ENCODE measurements around the gene TRAPPC14. TPM values are rescaled to one million over a fixed set of nuclear protein-coding genes. Genes with fewer than 3 reads are reported as not detected.

TRAPPC14 gene
- total and polyA plus RNA-seq, 9 donors = 5.8 to 13.9 (median 10.8) TPM

GRCh38 chr7:100174582-100174981 is 16.1 kb upstream of the TRAPPC14 start:
- Histone ChIP-seq H3K4me3 (ENCODE audit: low read length) (no peak overlapping the region), H3K36me3 (ENCODE audit: control insufficient read depth, insufficient read depth, low read length) (peaks cover 4% of the 10 kb centered on the region), H3K9me3 (replicated peaks; ENCODE audit: control insufficient read depth, low read depth, low read length) (no peaks in the 10 kb centered on the region), H3K27ac (ENCODE audit: low read length) (no peak overlapping the region), H3K4me1 (ENCODE audit: control insufficient read depth, insufficient read depth, low read length) (peaks cover 21% of the 10 kb centered on the region), H3K27me3 (ENCODE audit: control insufficient read depth, insufficient read depth, low read length) (peaks cover 20% of the 10 kb centered on the region)
- no peak for DNase-seq
- WGBS (ENCODE audit: insufficient coverage) = 82% methylated on average over 2 of the region's 5 CpGs

DNA sequence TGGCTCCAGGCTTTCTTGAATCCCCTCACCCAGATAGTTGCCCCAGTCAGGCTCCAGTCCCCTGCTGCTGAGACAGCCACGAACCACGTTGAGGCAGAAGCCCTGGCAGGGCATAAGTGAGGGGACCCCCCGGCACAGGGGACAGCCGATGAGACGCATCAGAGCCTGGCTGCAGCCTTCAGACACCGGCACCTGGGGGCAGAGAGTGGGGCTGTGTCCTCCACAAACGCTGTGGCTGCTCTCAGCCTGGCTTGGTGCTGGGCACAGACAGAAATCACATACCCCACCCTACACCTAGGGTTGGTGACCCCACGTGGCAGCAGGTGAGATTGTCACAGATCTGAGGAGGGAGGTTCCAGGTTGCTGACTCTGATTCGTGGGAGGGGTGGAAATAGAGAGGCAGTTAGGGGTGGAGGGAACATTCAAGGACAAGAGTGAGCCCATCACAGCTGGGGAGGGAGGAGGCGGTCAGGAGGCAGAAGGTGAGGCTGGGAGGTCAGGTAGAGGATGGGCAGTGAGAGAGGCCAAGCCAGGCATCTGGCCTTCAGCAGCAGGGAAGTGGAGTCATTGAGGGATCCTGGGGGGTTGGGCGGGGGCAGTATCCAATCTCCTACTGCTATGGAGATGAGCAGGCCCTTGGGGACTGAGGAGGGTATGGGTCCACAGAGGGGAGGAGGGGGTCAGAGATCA is 15.4 kb upstream of the TRAPPC14 start:
- no peak overlapping the region for H3K27ac ChIP-seq (ENCODE audit: low read length)
- peaks cover 26% of the 10 kb centered on the region for H3K4me1 ChIP-seq (ENCODE audit: control insufficient read depth, insufficient read depth, low read length)
- WGBS (ENCODE audit: insufficient coverage) = 93% methylated on average over 4 of the region's 11 CpGs
- H3K27me3 ChIP-seq (ENCODE audit: control insufficient read depth, insufficient read depth, low read length) = peaks cover 18% of the 10 kb centered on the region
- peaks cover 4% of the 10 kb centered on the region for H3K36me3 ChIP-seq (ENCODE audit: control insufficient read depth, insufficient read depth, low read length)
- no peaks in the 10 kb centered on the region for H3K9me3 ChIP-seq (replicated peaks; ENCODE audit: control insufficient read depth, low read depth, low read length)
- H3K4me3 ChIP-seq (ENCODE audit: low read length) = no peak overlapping the region
- no peak for DNase-seq

DNA sequence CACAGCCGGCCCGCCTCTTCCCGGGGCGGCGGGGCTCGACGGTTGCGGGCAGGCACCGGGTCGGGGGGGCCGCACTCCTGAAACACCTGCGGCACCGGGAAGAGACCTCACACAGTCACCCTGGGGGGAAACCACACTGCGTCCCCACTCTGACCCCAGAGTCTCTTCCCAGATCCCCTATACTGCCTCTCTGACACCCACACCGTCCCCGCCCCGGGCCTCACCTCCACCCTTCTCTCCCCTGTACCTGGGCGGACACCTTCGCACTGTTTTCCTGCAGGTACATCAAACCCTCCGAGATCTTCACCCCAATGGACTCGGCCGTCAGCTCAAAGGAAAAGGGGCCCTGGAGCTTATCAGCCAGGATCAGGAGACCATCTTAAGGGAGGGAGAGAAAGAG is 13.3 kb upstream of the TRAPPC14 start:
- no peak for DNase-seq
- Histone ChIP-seq H3K4me1 (ENCODE audit: control insufficient read depth, insufficient read depth, low read length) (peaks cover 36% of the 10 kb centered on the region), H3K4me3 (ENCODE audit: low read length) (no peak overlapping the region), H3K36me3 (ENCODE audit: control insufficient read depth, insufficient read depth, low read length) (peaks cover 4% of the 10 kb centered on the region), H3K27ac (ENCODE audit: low read length) (no peak overlapping the region), H3K27me3 (ENCODE audit: control insufficient read depth, insufficient read depth, low read length) (peaks cover 26% of the 10 kb centered on the region), H3K9me3 (replicated peaks; ENCODE audit: control insufficient read depth, low read depth, low read length) (no peaks in the 10 kb centered on the region)
- 21% methylated on average over 17 of the region's 22 CpGs for WGBS (ENCODE audit: insufficient coverage)

DNA sequence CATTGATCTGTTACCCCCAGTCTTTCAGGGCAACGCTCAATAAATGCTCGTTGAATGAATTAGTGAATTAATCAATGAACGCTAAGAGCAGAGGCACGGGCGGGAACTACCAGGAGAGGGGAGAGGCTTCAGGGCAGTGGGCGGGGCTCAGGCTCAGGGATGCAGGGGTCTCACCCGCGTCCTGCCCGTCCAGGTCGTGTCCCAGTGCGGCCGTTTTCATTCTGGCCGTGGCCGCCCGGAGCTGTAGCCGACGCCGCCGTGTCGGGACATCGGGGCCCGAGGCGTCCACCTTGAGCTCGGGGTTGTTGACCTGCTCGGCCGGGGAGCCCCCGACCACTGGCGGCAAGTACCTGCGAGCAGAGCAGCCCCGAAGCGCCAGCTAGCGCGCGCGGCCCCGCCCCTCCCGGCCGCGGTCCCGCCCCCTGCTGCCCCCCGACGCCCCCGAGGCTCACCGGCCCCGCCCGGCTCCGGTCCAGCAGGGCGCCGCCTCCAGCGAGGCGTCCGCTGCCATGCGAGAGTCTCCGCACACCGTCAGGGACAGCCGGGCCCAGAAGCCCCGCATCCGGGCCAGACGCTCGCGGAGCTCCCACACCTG is 12.7 kb upstream of the TRAPPC14 start:
- 6% methylated on average over 54 of the region's 61 CpGs for WGBS (ENCODE audit: insufficient coverage)
- no peak overlapping the region for H3K27ac ChIP-seq (ENCODE audit: low read length)
- H3K4me3 ChIP-seq (ENCODE audit: low read length) = peak overlapping the region; percentile 10
- no peaks in the 10 kb centered on the region for H3K9me3 ChIP-seq (replicated peaks; ENCODE audit: control insufficient read depth, low read depth, low read length)
- peaks cover 33% of the 10 kb centered on the region for H3K27me3 ChIP-seq (ENCODE audit: control insufficient read depth, insufficient read depth, low read length)
- H3K4me1 ChIP-seq (ENCODE audit: control insufficient read depth, insufficient read depth, low read length) = peaks cover 37% of the 10 kb centered on the region
- DNase-seq = no peak
- H3K36me3 ChIP-seq (ENCODE audit: control insufficient read depth, insufficient read depth, low read length) = peaks cover 4% of the 10 kb centered on the region

DNA sequence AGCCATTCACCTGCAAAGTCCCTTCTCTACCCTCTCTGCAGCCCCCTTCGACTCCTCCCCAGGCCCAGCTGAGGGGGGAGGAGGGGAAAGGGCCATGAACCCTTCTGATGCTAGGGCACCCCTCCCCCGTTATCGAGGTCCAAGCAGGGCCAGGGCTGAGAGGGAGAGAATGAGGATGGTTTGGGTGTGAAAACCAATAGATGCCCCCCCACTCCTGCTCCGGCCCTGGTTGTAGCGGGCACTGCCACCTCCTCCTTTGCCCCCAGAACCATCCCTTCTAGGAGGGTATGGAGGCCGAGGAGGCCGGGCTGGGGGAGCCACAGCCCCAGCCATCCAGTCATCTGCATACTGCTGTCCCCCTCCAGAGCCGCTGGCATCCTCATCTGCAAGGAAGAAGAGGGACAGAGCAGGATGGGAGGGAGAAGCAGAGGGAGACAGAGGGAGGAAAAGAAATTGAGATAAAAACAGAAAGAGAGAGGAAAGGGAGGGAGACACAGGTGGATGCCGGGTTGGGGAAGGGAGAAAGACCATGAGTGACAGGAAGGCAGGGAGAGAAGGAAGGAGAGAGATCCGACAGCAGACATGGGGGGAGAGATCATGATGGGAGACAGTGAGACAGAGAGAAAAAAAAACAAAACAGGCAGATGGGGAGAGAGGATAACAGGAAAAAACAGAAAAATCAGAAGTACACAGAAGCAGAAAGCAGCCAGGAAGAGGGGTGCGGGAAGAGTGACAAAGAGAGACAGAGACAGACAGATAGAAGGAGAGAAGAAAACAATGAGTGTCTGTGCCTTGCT is 11.8 kb upstream of the TRAPPC14 start:
- no peaks in the 10 kb centered on the region for H3K9me3 ChIP-seq (replicated peaks; ENCODE audit: control insufficient read depth, low read depth, low read length)
- H3K27me3 ChIP-seq (ENCODE audit: control insufficient read depth, insufficient read depth, low read length) = peaks cover 35% of the 10 kb centered on the region
- DNase-seq = no peak
- H3K4me1 ChIP-seq (ENCODE audit: control insufficient read depth, insufficient read depth, low read length) = peaks cover 36% of the 10 kb centered on the region
- WGBS (ENCODE audit: insufficient coverage) = 94% methylated on average over 3 of the region's 11 CpGs
- peaks cover 4% of the 10 kb centered on the region for H3K36me3 ChIP-seq (ENCODE audit: control insufficient read depth, insufficient read depth, low read length)
- H3K27ac ChIP-seq (ENCODE audit: low read length) = no peak overlapping the region
- H3K4me3 ChIP-seq (ENCODE audit: low read length) = no peak overlapping the region

DNA sequence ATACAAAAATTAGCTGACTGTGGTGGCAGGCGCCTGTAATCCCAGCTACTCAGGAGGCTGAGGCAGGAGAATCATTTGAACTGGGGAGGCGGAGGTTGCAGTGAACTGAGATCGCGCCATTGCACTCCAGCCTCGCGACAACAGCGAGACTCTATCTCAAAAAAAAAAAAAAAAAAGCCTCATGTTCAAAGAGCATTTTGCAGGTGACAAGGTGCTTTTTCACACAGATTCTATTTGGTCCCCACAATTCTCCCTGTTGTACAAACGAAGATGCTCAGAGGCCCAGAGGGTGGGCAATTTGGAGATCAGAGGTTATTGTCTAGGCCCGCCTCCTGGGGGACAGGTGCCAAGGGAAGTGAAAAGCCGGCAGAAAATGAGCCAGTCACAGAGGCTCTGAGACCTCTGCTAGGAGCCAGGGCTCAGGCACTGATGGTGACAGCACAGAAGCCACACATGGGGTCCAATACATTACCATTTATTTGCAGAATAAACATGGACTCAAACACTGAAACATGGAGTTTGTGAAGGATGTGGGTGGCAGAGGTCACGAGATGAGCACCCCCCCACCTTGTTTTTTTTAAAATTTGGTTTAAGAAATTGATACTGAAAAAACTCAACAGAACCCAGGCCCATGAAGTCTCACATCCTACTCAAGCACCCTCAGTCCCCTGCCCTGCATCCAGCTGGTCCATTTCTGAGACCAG is 10.8 kb upstream of the TRAPPC14 start:
- no peak for DNase-seq
- Histone ChIP-seq H3K27me3 (ENCODE audit: control insufficient read depth, insufficient read depth, low read length) (peaks cover 35% of the 10 kb centered on the region), H3K9me3 (replicated peaks; ENCODE audit: control insufficient read depth, low read depth, low read length) (no peaks in the 10 kb centered on the region), H3K27ac (ENCODE audit: low read length) (no peak overlapping the region), H3K4me3 (ENCODE audit: low read length) (no peak overlapping the region), H3K4me1 (ENCODE audit: control insufficient read depth, insufficient read depth, low read length) (peaks cover 36% of the 10 kb centered on the region), H3K36me3 (ENCODE audit: control insufficient read depth, insufficient read depth, low read length) (peaks cover 2% of the 10 kb centered on the region)
- WGBS (ENCODE audit: insufficient coverage) = 88% methylated on average over 8 of the region's 11 CpGs

DNA sequence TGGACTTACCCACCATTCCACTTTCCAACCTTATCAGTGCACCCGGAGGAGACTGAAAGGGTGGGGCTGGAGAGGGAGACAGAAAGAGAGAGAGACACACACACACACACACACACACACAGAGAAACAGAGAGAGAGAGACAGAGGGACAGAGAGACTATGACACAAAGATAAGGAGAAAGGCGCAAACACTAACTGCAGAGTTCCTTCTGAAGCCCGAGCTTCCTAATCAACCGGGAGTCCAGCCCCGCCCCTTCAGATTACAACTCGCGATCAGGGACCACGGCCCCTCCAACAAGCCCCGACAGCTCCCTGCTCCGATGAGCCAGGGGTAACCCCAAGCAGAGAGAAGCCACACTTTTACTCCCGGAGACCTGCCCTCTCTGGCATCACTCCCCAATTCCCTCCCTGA is 9.4 kb upstream of the TRAPPC14 start:
- peaks cover 36% of the 10 kb centered on the region for H3K4me1 ChIP-seq (ENCODE audit: control insufficient read depth, insufficient read depth, low read length)
- 2% methylated on average over 9 of the region's 11 CpGs for WGBS (ENCODE audit: insufficient coverage)
- no peak for DNase-seq
- H3K27me3 ChIP-seq (ENCODE audit: control insufficient read depth, insufficient read depth, low read length) = peaks cover 35% of the 10 kb centered on the region
- peaks cover 3% of the 10 kb centered on the region for H3K36me3 ChIP-seq (ENCODE audit: control insufficient read depth, insufficient read depth, low read length)
- H3K27ac ChIP-seq (ENCODE audit: low read length) = peak overlapping the region; percentile 88
- H3K4me3 ChIP-seq (ENCODE audit: low read length) = peak overlapping the region; percentile 50
- no peaks in the 10 kb centered on the region for H3K9me3 ChIP-seq (replicated peaks; ENCODE audit: control insufficient read depth, low read depth, low read length)

DNA sequence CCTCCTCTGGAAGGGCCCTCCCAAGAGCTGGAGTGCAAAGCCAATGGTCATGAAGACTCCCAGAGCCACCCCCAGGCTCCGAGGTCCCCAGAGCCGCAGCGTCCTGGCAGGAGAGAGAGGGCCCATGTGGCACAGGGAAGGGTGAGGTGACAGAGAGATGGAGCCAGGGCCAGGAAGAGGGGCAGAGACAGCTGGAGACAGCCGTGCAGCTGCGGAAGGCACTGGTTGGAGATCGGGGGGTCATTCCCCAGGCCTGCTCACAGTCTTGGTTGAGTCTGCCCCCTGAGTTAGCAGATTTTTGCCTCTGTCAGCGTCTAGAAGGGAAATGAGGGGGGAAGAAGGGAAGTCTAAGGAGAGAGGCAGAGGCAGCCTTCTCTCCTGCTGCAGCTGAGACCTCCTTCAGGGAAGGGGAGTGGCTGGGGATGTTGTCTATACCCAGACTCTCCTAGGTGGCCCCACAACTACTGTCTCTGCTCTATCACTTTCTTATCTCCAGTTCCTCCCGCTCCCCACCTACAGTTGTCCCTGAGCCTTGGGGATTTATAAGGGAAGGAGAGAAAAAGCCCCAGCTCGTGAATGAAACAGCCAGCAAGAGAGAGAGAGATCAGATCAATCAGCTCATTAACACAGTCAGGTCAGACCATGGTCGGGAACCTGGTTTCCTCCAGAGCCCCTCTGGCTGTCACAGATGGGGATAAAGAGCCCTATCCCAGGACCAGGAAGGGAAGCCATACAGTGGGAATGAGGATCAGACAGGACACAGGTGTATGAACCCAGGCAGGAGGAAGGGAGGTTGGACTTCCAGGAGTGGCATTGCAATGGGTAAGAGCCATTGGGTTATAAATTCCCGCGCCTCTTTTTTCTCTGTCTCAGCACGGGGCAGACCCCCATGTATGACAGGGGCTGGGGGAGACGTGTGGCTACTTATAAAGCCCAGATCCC is 8.7 kb upstream of the TRAPPC14 start:
- 22% methylated on average over 7 of the region's 14 CpGs for WGBS (ENCODE audit: insufficient coverage)
- no peak for DNase-seq
- peak overlapping the region; percentile 88 for H3K27ac ChIP-seq (ENCODE audit: low read length)

DNA sequence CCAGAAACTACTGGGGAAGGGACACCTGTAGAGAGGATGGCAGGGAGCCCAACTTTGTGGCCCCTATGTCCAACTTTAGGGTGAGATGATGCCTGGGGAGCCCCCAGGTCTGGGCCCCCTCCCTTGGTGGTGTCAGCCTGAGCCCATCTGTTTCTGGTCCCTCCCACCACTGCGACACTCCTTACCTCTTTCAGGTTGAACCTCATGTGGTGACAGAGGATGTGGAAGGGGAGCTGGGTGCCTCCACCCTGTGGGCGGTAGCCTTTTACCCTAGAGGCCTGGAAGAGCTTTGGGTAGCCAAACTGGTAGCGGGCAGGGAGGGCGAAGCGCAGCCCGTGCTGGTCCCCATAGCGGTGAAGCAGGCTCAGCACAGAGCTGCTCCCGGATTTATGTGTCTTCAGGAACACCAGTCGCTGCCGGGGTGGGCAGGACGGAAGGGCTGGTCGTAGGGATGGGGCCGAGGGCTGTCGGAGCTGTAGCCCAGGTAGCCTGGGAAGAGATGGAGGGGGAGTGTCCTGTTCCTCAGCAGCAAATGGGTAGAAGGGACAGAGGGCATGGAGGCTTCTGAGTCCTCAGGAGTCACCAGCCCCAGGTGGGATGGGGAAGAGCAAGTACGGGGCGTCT is 7.9 kb upstream of the TRAPPC14 start:
- Histone ChIP-seq H3K4me3 (ENCODE audit: low read length) (no peak overlapping the region), H3K36me3 (ENCODE audit: control insufficient read depth, insufficient read depth, low read length) (peaks cover 3% of the 10 kb centered on the region), H3K9me3 (replicated peaks; ENCODE audit: control insufficient read depth, low read depth, low read length) (no peaks in the 10 kb centered on the region), H3K27me3 (ENCODE audit: control insufficient read depth, insufficient read depth, low read length) (peaks cover 29% of the 10 kb centered on the region), H3K4me1 (ENCODE audit: control insufficient read depth, insufficient read depth, low read length) (peaks cover 36% of the 10 kb centered on the region), H3K27ac (ENCODE audit: low read length) (no peak overlapping the region)
- no peak for DNase-seq
- 56% methylated on average over 15 of the region's 16 CpGs for whole genome bisulfite sequencing (ENCODE audit: insufficient coverage)

More for the DNA sequence above, 8.7 kb upstream of the TRAPPC14 start:
- Histone ChIP-seq H3K4me1 (ENCODE audit: control insufficient read depth, insufficient read depth, low read length) (peaks cover 36% of the 10 kb centered on the region), H3K4me3 (ENCODE audit: low read length) (peak overlapping the region; percentile 50), H3K9me3 (replicated peaks; ENCODE audit: control insufficient read depth, low read depth, low read length) (no peaks in the 10 kb centered on the region), H3K27me3 (ENCODE audit: control insufficient read depth, insufficient read depth, low read length) (peaks cover 35% of the 10 kb centered on the region), H3K36me3 (ENCODE audit: control insufficient read depth, insufficient read depth, low read length) (peaks cover 3% of the 10 kb centered on the region)

Data from muscle of leg (tissue), 11 donors.